SK-N-SH treated with all-trans-retinoic acid at 6 μM for 48 hours (cell line): ENCODE data around the gene GPS2.

Experiments used
- ARNTL ChIP-seq: fragments of 450-650 bp; formaldehyde crosslinking; IDR thresholded peaks from 2 replicates; pipeline ENCODE4 v1.5.0; 2020; ENCODE audit warnings: low read depth, mild to moderate bottlenecking, moderate library complexity, borderline replicate concordance
- CSDC2 ChIP-seq: fragments of 250-450 bp; sonication (Bioruptor Pico); IDR thresholded peaks from 2 replicates; pipeline ENCODE4 v1.5.0; 2020; ENCODE audit warnings: mild to moderate bottlenecking, moderate library complexity
- CSRNP3 ChIP-seq: fragments of 250-450 bp; sonication (Bioruptor Pico); IDR thresholded peaks from 2 replicates; pipeline ENCODE4 v1.5.1; 2021; ENCODE audit warnings: mild to moderate bottlenecking, moderate library complexity
- GLIS3 ChIP-seq: fragments of 250-450 bp; sonication (Bioruptor Pico); IDR thresholded peaks from 2 replicates; pipeline ENCODE4 v1.5.0; 2020; ENCODE audit warnings: mild to moderate bottlenecking, moderate library complexity
- PATZ1 ChIP-seq: fragments of 250-450 bp; sonication (Bioruptor Pico); IDR thresholded peaks from 2 replicates; pipeline ENCODE4 v1.8.0; 2020; ENCODE audit warnings: mild to moderate bottlenecking, moderate library complexity, borderline replicate concordance
- RARB ChIP-seq: fragments of 250-450 bp; sonication (Bioruptor Pico); IDR thresholded peaks from 2 replicates; pipeline ENCODE4 v1.8.0; 2021; ENCODE audit warnings: mild to moderate bottlenecking, moderate library complexity
- SNAI2 ChIP-seq: fragments of 250-450 bp; sonication (Bioruptor Pico); IDR thresholded peaks from 2 replicates; pipeline ENCODE4 v1.5.0; 2020; ENCODE audit warnings: mild to moderate bottlenecking, moderate library complexity
- TSHZ2 ChIP-seq: fragments of 250-450 bp; sonication (Bioruptor Pico); IDR thresholded peaks from 2 replicates; pipeline ENCODE4 v1.5.0; 2020; ENCODE audit warnings: mild to moderate bottlenecking, moderate library complexity
- ZFP3 ChIP-seq: fragments of 250-450 bp; sonication (Bioruptor Pico); IDR thresholded peaks from 2 replicates; pipeline ENCODE4 v1.5.0; 2020; ENCODE audit warnings: mild to moderate bottlenecking, moderate library complexity
- ZFP30 ChIP-seq: fragments of 450-650 bp; formaldehyde crosslinking; IDR thresholded peaks from 2 replicates; pipeline ENCODE4 v1.5.0; 2022; ENCODE audit warnings: mild to moderate bottlenecking, moderate library complexity
- ZNF565 ChIP-seq: fragments of 450-650 bp; formaldehyde crosslinking; conservative IDR thresholded peaks from 2 replicates; pipeline ENCODE4 v1.5.0; 2020; ENCODE audit warnings: low read depth, mild to moderate bottlenecking, moderate library complexity
- ZNF70 ChIP-seq: fragments of 450-650 bp; formaldehyde crosslinking; IDR thresholded peaks from 2 replicates; pipeline ENCODE4 v1.5.0; 2020; ENCODE audit warnings: mild to moderate bottlenecking, moderate library complexity

- no peak for TF ChIP-seq ZFP30 (CRISPR knock-in tag)
- TF ChIP-seq ZFP3 (CRISPR knock-in tag) = no peak
- no peak for TF ChIP-seq PATZ1
- no peak for TF ChIP-seq CSDC2 (CRISPR knock-in tag)
- TF ChIP-seq RARB (CRISPR knock-in tag) = no peak
- TF ChIP-seq ZNF565 (CRISPR knock-in tag) = no peak
- no peak for TF ChIP-seq GLIS3
- TF ChIP-seq SNAI2 (CRISPR knock-in tag) = no peak
- no peak for TF ChIP-seq ZNF70
- no peak for TF ChIP-seq TSHZ2
- TF ChIP-seq CSRNP3 = no peak
- TF ChIP-seq ARNTL (CRISPR knock-in tag) = no peak
Observed at GRCh38 chr17:7341842-7342241, 26.7 kb upstream of the GPS2 start.
